PC-9 (cell line): Measurements from ENCODE around the gene TMEM252.

Source experiments
- EZH2 ChIP-seq: fragments of 200-600 bp; sonication (generic); IDR thresholded peaks from 2 replicates; pipeline ENCODE4 v1.8.0; 2017; ENCODE audit warnings: antibody characterized with exemption, low read depth
- TF ChIP-seq, protein P1 (sequence below): fragments of 200-600 bp; sonication (generic); conservative IDR thresholded peaks from 2 replicates; pipeline ENCODE4 v1.6.1; 2017; ENCODE audit warnings: mixed run types, antibody characterized with exemption, mild to moderate bottlenecking, moderate library complexity

DNA sequence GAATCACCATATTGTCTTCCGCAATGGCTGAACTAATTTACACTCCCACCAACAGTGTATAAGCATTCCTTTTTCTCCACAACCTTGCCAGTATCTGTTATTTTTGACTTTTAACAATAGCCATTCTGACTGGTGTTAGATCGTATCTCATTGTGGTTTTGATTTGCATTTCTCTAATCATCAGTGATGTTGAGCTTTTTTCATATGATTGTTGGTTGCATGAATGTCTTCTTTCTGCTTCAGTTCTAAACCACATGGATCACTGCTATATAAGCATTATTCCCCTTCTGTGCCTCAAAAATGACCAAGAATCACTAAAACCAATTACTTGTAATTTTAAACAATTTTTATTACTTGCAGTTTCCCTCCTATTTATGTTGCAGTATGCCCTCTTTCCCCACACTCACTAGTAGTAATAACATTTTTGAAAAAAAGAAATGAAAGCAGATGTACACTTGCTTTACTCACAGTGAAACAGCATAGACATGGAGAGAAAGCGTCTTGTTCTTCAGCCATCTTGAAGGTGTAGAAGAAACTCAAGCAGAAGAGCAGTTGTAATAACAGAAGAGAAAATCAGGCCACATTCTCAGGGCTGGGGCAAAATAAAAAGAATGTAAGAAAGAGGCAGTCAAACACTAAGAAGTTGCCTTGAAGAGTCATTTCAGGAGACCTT lies 4.5 kb upstream of the TMEM252 start:
- TF ChIP-seq, protein P1, sequence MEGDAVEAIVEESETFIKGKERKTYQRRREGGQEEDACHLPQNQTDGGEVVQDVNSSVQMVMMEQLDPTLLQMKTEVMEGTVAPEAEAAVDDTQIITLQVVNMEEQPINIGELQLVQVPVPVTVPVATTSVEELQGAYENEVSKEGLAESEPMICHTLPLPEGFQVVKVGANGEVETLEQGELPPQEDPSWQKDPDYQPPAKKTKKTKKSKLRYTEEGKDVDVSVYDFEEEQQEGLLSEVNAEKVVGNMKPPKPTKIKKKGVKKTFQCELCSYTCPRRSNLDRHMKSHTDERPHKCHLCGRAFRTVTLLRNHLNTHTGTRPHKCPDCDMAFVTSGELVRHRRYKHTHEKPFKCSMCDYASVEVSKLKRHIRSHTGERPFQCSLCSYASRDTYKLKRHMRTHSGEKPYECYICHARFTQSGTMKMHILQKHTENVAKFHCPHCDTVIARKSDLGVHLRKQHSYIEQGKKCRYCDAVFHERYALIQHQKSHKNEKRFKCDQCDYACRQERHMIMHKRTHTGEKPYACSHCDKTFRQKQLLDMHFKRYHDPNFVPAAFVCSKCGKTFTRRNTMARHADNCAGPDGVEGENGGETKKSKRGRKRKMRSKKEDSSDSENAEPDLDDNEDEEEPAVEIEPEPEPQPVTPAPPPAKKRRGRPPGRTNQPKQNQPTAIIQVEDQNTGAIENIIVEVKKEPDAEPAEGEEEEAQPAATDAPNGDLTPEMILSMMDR: no peak
- TF ChIP-seq EZH2: no peak
